Stimulated activated CD4-positive, alpha-beta T cell treated with anti-CD3 and anti-CD28 coated beads, Interleukin-1b, Interleukin-23, amount 100 ng/mL, for 24 hours (primary cell): ENCODE measurements around the gene VPS51.

ENCODE experiments used
- DNase-seq, 4 experiments: peaks; one replicate each; pipeline ENCODE4 v3.0.0-alpha.2; 2020; ENCODE audit warnings: low read depth in 4 of 4, low spot score in 1 of 4

The VPS51 gene

DNA sequence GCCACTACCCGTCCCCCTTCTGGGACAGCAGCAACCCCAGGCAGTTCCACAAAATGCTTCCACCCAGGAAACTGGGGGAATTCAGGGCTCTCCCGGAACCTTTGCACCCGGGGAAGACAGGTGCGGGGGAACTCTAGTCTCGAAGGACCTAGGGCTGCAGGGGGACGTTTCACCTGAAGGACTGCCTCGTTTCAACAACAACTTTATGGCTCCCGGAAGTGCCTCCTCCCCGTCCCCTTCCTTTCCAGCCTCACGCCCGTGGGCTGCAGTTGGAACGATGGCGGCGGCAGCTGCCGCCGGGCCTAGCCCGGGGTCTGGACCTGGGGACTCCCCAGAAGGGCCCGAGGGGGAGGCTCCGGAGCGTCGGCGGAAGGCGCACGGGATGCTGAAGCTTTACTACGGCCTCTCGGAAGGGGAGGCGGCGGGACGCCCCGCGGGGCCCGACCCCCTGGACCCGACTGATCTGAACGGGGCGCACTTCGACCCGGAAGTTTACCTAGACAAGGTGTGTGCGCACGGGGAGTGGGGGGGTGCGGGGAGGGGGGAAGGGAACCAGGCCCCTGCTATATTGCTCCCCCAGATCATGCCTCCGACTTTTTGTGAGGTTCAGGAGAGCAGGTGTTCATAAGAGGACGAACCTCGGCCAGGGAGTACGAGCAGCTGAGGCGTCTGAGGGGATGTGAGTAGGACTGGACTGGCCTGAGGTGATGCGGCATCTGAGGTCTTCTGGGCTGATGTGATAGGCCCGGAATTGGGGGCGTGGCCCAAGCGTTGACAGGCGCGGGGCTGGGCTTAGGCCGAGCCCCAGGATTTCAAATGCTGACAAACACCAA lies at the start of gene VPS51:
VPS51 (plus strand) TSS at position 241 of the 833 bp plus-strand sequence; CDS start at position 278, 37 bp downstream.
- peak; percentile 61 to 77 (median 74) for DNase-seq

DNA sequence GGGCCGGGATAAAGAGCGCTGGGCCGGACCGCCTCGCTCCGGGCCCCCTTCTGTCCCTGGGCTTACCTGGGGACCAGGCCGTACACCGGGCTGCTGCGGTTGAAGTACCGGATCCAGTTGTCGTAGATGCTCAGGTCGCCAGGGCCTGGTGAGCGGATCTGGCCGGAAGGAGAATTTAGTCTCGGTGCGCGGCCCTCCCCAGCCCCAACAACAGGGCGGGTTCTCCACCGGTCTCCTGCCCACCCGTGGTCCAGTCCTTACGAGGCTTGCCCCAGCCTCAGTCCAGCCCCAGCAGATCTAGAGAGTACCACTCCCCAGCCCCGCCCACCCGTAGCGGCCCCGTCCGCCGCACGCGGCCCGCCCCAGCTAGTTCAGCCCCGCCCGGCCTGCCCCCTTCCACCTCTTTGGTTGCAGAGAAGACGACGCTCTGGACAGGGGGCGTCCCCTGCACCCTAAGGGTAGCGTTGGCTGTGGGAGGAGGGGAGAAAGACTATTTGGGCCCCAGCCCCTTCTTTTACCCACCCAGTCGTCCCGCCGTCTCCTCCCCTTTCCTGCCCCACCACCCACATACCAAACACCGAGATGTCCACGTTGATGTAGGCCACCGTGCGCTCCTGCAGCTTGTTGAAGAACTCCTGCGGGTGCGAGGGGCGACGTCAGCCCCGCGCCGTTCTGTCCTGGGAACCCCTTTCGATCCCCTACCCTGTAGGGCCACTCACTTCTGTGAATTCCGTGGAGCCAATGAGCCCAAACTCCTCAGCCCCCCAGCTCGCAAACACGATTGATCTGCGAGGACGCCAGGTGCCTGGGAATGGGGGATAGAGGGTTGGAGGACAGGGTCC lies 48.2 kb upstream of the VPS51 start:
- DNase-seq = no peak

DNA sequence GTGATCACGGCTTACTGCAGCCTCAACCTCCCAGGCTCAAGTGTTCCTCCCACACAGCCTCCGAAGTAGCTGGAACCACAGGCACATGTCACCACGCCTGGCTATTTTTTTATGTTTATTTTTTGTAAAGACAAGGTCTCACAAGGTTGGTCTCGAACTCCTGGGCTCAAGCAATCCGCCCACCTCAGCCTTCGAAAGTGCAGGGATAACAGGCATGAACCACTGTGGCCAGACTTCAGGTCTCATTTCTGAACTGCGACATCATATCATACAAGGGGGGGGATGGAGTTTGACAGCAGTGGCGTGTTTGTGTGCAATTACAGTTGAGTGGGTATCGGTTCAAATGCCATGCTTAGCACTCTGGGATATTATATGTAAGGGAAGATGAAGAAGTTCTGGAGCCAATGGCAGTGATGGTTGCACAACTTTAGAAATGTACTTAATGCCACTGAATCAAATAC lies 44.6 kb upstream of the VPS51 start:
- no peak for DNase-seq

DNA sequence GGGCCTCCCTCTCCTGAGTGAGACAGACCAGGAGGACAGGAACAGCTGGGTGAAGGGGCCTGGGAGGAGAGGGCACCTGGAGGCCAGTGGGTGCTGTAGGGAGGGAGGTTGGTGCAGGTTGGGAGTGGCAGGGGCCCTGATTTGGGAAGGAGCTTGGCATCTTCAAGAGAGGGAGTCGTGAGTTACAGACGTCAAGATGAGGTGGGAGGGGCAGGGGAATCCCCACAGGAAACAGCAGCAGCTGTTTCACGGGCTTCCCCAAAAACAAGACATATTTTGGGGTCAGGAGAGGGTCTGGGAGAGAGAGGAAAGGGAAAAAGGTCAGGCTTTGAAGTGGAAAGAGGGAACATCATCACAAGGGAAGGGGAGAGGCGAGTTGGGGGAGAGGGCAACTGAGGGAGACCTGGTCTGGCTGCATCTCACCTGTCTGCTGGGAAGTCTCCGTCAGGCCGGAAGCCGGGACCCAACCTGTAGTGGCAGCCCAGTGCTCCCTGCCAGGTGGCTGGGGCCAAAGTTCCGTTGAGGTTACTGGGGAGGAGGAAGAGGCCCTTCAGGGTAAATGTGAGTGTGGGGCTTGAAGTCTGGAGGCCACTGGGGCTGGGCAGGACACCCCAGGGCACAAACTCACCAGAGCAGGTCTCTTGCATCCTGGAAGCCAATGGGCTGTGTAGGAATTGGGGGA lies 42.0 kb upstream of the VPS51 start:
- DNase-seq = no peak

DNA sequence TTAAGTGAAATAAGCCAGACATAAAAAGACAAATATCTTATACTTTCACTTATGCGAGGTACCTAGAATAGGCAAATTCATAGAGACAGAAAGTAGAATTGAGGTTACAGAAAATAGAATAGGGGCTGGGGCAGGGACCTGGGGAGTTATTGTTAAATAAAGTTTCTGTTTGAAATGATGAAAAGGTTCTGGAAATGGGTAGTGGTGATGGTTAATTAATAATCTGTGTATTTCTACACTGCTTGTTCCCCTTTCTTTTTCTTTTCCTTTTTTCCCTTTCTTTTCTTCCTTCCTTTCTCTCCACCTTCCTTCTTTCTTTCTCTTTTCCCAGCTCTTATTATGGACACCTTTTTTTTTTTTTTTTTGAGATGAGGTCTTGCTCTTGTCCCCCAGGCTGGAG lies 40.5 kb upstream of the VPS51 start:
- DNase-seq = no peak

DNA sequence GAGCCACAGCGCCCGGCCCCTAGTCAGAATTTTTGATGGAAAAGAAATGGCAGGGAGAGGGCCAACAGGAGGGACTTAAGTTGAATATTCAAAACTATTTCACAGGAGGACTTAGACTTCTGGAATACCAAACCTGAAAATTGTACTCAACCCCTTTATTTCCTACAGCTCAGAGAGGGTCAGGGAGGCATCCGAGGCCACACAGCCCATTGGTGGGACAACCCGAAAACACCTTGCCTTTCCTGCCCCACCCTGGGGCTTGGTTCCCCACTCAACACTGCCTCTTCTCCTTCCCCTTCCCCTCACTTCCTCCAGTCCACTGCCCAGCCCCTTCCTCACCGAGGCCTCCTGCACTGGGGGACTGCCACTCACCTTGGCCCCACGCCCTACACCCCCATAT lies 39.0 kb upstream of the VPS51 start:
- DNase-seq = no peak

DNA sequence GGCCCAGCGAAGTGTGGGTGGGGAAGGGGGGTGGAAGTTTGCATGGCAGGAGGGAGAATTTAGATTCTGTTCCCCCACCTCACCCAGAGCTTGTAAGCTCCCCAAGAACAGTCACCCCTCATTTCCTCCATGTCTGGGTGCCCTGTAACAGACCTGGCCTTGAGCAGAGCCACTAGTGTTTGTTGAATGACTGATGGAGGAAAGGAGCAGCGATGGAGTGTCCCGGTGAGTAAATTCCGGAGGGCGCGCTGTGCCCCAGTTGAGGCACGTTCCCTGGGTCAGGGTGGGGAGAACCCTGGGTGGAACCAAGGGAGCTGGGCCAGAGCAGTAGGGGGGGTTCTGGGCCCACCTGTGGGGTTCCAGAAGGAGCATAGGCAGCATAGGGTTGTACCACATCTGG lies 38.5 kb upstream of the VPS51 start:
- DNase-seq = no peak

DNA sequence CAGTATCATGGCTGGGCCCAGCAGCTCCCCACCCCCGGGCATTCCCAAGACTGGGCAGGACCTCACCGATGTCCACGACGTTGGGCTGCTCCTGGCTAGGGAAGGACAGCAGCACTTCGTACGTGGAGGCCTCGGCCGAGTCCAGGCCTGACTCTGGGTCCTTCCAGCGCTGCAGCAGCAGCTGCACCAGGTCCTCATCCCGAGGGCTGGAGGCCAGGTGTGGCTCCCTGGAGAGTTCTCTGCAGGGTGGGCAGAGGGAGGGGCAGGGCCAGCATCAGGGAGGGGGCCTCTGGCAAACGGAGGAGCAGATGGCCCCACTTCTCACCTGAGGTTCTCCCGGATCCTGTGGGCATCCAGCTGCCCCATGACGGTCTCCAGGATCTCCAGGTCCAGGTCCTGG lies 38.0 kb upstream of the VPS51 start:
- DNase-seq = no peak

DNA sequence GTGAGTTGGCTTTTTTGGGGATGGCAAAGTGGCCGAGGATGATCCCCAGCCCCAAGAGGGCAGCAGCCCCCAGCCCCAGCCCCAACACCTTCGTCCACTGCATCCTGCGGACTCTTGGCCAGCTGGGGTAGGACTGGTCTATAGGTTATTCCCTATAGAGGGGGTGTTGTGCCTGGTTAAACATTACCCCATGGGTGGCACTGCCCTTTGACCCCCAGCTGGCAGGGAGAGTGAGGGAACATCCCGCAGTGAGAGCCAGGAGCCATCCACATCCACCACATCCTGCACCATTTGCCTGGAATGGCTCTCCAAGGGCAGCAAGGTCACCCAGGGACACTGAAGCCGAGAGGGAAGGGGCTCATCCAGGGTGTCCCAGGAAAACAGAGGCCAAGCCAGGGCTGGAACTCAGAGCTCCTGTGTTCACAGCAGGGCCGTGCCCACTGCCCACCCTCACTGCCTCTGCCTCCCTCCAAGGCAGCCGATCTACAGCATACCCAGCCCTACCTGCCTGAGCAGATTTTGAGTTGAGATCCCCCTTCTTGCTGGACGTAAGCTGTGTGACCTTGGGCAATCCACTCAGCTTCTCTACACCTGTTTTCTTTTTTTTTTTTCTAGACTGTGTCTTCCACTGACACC lies 37.5 kb upstream of the VPS51 start, which contains the start of gene NAALADL1:
NAALADL1 (minus strand) TSS at position 135 of the 636 bp plus-strand sequence; CDS start at position 103, 32 bp downstream.
- no peak for DNase-seq

DNA sequence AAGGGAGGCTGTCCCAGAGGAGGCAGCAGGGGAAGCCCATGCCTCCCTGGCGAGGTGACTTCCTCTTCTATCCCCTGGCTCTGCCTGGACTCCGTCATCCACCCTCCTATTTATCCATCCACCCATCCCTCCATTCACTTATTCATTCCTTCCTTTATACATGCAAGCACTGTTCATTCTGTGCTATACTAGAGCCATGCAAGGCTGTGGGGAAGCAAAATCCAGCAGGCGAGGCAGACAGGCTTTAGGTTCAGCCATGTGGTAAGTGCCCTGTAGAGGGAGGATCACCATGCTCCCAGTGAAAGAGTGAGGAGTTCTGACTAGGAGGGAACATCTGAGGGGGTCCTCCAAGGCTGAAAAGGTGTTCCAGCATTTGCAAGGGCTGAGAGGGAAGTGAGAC lies 36.5 kb upstream of the VPS51 start:
- no peak for DNase-seq

DNA sequence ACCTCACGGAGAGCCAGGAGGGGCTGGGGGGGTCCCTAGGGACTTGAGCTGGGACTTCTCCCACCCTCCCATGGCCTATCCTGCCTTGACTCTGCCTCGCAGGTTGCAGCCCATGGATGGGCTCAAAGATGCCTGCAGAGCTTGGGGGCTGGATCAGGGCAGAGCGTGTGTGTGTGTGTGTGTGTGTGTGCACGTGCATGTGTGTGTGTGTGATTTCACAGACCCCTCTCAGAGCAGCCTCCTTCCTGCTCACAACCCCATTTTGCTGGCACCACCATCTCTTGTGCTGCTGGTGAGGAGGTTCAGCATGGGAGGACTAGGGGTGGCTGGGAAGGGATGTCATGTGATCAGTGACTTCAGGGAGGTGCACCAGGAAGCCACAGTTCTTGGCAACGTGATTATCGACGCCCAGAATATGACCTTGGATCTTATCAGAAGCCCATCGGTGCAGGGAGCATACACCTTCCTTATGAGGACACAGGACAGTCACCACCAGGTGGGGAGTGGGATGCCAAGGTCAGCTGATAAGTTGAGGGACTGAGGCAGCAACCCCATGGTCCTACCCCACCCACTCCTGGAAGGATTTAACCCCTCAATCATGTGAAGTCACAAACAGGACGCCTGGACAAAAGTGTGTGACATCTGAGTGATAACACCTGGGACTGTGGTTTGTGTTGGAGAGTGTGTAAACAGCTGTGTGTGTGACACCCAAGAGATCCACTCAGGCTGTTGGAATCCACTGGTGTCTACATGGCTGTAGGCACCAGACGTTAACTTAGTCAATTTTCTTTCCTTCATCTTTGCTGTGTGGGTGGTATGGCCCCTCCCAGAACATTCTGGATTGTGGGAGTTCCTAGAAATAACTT lies 35.8 kb upstream of the VPS51 start:
- no peak for DNase-seq

DNA sequence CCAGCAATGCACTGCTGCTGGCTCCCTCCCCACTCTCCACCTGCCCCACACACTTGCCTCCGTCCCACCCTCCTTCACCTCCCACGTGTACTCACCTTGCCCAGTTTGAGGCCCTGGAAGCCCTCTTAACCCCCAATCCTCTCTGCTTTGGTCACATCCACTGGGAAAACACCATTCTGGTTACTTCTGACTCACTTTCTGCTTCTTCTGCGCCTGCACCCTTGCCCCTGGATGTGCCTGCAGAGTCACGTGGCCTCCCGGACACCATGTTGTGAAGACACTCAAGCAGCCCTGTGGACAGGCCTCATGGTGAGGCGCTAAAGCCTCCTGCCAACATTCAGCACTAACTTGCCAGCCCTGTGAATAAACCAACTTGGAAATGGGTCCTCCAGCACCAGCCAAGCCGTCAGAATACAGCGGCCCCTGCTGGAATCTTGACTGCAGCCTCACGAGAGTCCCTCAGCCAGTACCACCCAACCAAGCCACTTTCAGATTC lies 35.1 kb upstream of the VPS51 start:
- no peak for DNase-seq

DNA sequence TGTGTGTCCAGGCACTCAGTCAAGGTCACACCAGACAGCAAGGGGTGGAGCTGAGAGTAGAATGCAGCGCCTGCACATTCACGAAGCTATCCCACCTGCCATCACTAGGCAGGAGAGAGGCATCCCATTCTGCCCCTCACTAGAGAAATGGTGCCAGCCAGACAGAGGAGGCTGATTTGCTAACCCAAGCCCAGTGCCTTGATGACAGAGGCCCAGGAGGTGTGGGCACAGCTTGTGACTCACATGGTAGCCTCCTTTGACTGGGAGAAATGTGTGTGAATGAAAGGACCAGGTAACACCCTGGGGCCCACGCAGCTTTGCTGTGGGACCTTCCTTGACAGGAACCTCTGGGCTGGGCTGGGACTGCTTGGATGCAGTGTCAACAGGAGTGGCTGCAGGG lies 32.5 kb upstream of the VPS51 start:
- no peak for DNase-seq

DNA sequence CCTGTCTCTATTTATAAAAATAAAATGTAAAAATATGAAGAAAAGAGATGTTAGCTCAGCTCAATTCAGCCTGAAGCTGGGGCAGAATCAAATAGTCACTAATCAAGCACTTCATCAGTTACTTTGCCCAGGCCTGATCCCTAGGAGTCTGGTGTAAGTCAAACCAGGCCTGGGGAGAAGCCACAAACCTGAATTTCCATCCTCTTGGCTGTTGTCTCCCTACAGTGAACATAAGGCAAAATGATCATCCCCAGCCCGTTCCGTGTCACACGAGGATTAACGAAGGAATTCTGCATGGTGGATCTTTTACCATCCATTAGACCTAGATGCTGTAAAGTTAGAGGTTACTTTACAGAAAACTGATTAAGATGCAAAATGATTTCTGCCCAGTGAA lies 31.2 kb upstream of the VPS51 start:
- DNase-seq = no peak

DNA sequence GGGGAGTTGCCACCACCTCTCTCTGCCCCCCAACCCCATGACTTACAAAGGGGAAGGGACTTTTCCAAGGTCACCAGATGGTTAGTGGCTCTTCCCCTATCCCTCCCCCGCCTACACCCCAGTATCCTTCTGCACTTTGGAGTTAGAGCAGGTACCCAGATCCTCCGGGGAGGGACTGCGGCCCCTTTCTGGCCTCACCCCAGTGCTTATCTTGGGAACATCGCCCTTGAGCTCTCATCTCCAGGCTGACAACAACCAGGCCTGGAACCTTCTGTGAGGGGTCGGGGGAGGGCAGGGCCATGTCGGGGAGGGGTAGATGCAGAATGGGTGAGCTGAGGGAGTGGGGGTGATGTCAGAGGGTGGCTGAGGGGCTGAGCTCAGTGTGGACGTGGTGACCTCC lies 30.2 kb upstream of the VPS51 start:
- DNase-seq = no peak

DNA sequence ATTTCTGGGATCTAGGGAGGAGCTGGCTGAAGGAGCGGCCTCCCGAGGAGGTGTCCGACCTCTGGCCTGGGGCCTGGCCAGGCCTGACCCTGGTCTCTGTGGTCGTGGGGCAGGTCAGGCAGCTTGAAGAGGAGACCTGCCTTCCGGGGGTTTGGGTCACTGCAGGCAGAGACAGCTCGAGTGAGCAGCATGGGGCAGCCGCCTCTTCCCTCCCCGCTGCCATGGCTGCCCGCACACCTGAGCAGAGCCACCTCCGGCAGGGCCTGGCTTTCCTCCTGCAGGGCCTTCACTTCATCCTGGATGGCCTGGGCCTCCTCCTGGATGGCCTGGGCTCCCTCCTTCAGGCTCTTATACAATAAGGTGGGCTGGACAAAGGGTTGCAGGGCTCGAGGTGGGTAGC lies 29.7 kb upstream of the VPS51 start:
- DNase-seq = no peak

DNA sequence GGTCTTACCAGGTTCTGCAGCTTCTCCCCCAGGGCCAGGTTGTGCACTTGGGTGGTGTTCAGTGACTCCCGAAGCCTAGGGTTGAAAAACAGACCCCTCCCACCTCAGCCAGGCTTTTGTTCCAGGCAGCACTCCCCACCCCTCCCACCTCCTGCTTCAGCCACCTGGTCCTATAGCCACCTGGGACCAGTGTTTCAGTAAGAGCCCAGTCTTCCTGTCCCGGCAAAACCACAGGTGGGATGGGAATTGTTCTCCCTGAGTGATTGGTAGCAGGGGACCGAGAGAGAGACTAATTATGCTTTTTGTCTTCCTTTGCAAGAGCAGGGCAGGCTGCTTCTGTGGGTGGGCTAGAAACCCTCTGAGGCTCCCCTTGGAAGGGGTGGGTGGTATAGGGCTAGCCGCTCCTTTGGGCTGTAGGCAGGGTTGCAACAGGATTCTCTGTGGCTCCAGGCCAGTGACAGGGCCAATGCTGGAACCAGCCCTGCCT lies 29.2 kb upstream of the VPS51 start:
- no peak for DNase-seq

DNA sequence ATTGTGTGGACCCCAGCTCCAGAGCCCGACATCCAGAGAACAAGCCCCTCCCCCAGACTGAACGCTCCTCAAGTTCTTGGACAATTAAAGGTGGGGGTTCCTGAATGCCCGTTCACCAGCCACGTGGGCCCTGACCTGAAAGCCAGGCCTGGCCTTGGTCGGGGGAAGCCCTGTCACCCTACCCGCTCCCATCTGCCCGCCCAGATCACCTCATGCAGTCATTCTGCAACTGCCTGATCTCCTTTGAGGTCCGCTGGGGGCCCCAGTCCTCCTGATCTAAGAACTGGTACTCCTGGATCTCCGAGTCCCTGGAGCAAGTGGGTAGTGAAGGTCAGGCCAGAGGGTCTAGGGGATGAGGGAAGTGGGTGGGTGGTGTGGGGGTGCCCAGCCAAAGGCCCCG lies 28.6 kb upstream of the VPS51 start:
- no peak for DNase-seq

DNA sequence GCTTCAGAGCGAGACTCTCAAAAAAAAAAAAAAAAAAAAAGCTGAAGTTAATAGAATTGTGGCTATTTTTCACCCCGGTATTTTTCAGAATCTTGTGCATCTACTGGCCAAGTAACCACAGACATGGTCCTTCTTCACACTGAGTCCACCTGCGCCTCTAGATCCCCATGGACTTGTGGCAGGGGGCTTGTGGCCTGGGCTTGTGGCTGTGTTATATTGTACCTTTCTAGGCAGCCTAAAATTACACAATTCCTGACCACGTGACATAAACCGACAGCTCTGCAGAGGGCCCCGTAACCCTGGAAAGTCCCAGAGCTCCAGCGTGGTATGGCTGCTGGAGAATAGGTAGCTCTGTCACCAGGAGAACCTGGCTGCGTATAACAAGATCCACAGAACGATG lies 26.8 kb upstream of the VPS51 start:
- no peak for DNase-seq
